Nephron progenitor cell (in vitro differentiated cells): ENCODE measurements around the gene LRRC4C.

Source experiments
- DNase-seq: peaks from one replicate; pipeline ENCODE4 v3.0.0; 2021
- H3K27ac Mint-ChIP-seq: 2 replicates; pipeline ENCODE4 v1.8.0; 2021; ENCODE audit warnings: mild to moderate bottlenecking, moderate library complexity, mixed read lengths
- H3K27me3 Mint-ChIP-seq: 2 replicates; pipeline ENCODE4 v1.8.0; 2021; ENCODE audit warnings: mild to moderate bottlenecking, low read depth, mixed read lengths; ENCODE audit not compliant: poor library complexity
- H3K36me3 Mint-ChIP-seq: 2 replicates; pipeline ENCODE4 v1.8.0; 2021; ENCODE audit warnings: low read depth, mixed read lengths
- H3K4me1 Mint-ChIP-seq: 2 replicates; pipeline ENCODE4 v1.8.0; 2021; ENCODE audit warnings: mixed read lengths
- H3K4me3 Mint-ChIP-seq: 2 replicates; pipeline ENCODE4 v1.8.0; 2021; ENCODE audit warnings: mild to moderate bottlenecking, moderate library complexity, mixed read lengths
- H3K9me3 Mint-ChIP-seq: 2 replicates; pipeline ENCODE4 v1.8.0; 2021; ENCODE audit warnings: mild to moderate bottlenecking, moderate library complexity, mixed read lengths
- TF ChIP-seq, protein P1 (sequence below): fragments of 200-600 bp; sonication (generic); IDR thresholded peaks from 2 replicates; pipeline ENCODE4 v1.5.0; 2021; ENCODE audit warnings: antibody characterized with exemption

LRRC4C gene

DNA sequence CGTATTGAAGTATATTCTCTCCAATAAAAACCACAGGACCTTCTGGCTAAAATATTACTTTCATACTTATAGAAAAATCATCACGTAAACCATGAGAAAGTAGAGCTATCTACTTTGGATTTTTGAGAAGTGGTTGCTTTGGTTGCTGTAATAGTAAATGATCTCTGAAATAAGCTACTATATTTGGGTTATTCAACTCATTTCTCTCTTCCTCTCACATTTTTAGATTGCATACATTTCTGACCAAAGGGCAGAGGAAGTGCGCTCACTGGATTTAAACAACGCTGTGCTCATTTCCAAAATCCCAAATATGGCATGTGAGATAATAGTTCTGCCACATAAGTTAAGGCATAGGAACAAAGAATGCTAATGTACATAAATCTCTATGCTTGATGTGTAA, 357.0 kb downstream of the LRRC4C start:
- TF ChIP-seq, protein P1, sequence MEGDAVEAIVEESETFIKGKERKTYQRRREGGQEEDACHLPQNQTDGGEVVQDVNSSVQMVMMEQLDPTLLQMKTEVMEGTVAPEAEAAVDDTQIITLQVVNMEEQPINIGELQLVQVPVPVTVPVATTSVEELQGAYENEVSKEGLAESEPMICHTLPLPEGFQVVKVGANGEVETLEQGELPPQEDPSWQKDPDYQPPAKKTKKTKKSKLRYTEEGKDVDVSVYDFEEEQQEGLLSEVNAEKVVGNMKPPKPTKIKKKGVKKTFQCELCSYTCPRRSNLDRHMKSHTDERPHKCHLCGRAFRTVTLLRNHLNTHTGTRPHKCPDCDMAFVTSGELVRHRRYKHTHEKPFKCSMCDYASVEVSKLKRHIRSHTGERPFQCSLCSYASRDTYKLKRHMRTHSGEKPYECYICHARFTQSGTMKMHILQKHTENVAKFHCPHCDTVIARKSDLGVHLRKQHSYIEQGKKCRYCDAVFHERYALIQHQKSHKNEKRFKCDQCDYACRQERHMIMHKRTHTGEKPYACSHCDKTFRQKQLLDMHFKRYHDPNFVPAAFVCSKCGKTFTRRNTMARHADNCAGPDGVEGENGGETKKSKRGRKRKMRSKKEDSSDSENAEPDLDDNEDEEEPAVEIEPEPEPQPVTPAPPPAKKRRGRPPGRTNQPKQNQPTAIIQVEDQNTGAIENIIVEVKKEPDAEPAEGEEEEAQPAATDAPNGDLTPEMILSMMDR = no peak
- Mint-ChIP-seq H3K4me1 (no peaks in the 10 kb centered on the region), H3K27ac (no peak overlapping the region), H3K4me3 (no peak overlapping the region), H3K9me3 (no peaks in the 10 kb centered on the region), H3K36me3 (no peaks in the 10 kb centered on the region), H3K27me3 (peaks cover 2% of the 10 kb centered on the region)
- no peak for DNase-seq

DNA sequence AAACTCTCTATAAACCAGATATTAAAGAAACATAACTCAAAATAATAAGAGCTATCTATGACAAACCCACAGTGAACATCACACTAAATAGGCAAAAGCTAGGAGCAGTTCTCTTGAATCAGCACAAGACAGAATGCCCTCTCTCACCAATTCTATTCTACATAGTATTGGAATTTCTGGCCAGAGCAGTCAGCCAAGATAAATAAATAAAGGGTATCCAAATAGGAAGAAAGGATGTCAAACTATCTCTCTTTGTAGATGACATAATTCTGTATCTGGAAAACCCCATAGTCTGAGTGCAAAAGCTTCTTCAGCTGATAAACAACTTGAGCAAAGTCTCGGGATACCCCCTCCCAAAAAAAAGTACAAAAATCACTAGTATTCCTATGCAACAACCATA, 359.8 kb downstream of the LRRC4C start:
- no peak overlapping the region for H3K27ac Mint-ChIP-seq
- H3K4me1 Mint-ChIP-seq = no peaks in the 10 kb centered on the region
- H3K4me3 Mint-ChIP-seq = no peak overlapping the region
- TF ChIP-seq, protein P1 = no peak
- H3K36me3 Mint-ChIP-seq = no peaks in the 10 kb centered on the region
- DNase-seq = no peak
- no peaks in the 10 kb centered on the region for H3K9me3 Mint-ChIP-seq
- no peaks in the 10 kb centered on the region for H3K27me3 Mint-ChIP-seq

DNA sequence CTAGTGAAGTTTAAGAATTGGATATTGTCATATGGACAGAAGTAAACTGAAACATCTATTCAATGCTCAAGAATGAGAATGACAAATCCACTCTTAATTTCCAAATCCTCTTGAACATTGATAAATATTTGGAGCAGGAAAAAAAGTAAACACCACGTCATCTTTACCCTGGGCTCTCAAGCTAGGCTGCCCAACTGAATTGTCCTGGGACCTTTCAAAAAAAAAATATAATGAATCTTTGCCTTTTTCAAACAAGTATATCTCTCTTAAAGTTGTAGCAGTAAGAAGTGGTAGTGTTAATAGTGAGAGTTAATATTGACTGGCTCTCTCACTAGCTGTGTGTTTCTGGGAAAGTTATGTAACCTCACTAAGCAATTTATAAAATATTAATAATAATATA, 374.3 kb downstream of the LRRC4C start:
- Mint-ChIP-seq H3K27me3 (no peaks in the 10 kb centered on the region), H3K4me1 (no peaks in the 10 kb centered on the region), H3K36me3 (no peaks in the 10 kb centered on the region), H3K27ac (no peak overlapping the region), H3K4me3 (no peak overlapping the region), H3K9me3 (no peaks in the 10 kb centered on the region)
- no peak for DNase-seq
- TF ChIP-seq, protein P1 = no peak

DNA sequence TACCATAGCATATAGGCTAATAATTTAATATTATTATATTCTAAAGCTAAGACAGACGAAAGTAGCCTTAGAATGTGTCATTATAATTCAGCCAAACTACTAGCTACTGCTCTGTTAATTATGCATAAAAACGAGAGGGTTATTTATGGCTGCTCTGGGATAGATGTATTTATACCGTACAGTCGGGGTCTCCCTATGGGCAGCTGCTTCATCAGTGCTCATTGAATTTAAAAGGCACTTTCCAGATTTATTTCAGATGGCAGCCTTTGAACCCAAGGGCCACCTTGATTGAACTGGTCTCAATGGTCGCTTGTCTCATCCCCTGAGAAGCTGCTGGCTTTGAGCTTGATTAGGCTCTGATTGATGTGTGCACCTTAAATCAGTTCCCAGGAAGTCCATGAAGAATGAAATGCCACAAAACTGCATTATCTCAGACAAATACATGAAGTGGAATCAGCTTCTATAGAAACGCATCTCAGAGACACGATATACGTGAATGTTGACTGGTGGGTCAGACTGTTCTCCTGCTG, 377.6 kb downstream of the LRRC4C start:
- H3K4me1 Mint-ChIP-seq = no peaks in the 10 kb centered on the region
- TF ChIP-seq, protein P1 = no peak

DNA sequence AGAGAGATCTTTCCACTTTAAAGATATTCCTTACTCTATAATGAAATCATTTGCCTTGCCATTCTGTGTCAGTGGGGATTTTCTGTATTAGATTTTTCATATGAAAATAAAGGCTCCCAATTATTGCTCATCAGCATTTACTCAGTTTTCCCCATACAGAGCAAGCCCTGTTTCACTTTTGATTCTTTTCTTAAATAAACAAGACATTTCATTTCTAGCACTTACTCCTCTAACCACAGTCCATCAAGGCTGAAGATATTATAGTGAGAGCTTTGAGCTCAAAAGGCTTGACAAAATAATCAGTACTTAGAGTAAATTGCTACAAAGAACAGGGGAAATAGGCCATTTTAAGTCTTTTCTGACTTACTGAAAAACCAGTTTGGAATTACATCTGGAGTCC, 385.1 kb downstream of the LRRC4C start:
- TF ChIP-seq, protein P1 = no peak
- no peaks in the 10 kb centered on the region for H3K27me3 Mint-ChIP-seq
- no peaks in the 10 kb centered on the region for H3K4me1 Mint-ChIP-seq
- H3K27ac Mint-ChIP-seq = no peak overlapping the region
- peaks cover 23% of the 10 kb centered on the region for H3K9me3 Mint-ChIP-seq
- no peak for DNase-seq
- H3K4me3 Mint-ChIP-seq = no peak overlapping the region
- no peaks in the 10 kb centered on the region for H3K36me3 Mint-ChIP-seq

More for the DNA sequence above, 377.6 kb downstream of the LRRC4C start:
- DNase-seq = no peak
- no peak overlapping the region for H3K27ac Mint-ChIP-seq
- no peak overlapping the region for H3K4me3 Mint-ChIP-seq
- peaks cover 5% of the 10 kb centered on the region for H3K9me3 Mint-ChIP-seq
- no peaks in the 10 kb centered on the region for H3K36me3 Mint-ChIP-seq
- no peaks in the 10 kb centered on the region for H3K27me3 Mint-ChIP-seq

DNA sequence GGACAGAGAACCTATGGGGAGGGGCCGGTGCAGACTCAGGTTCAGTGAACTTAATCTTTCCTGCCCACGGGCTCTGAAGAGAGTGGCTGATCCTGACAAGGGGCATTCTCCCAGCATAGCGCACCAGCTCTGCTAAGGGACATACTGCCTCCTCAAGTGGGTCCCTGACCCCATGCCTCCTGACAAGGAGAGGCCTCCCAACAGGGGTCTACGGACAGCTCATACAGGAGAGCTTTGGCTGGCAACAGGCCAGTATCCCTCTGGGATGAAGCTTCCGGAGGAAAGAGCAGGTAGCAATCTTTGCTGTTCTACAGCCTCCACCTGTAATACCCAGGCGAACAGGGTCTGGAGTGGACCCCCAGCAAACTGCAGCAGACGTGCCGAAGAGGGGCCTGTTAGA, 394.0 kb downstream of the LRRC4C start:
- peaks cover 25% of the 10 kb centered on the region for H3K9me3 Mint-ChIP-seq
- H3K4me1 Mint-ChIP-seq = no peaks in the 10 kb centered on the region
- H3K27me3 Mint-ChIP-seq = peaks cover 5% of the 10 kb centered on the region
- DNase-seq = no peak
- H3K36me3 Mint-ChIP-seq = no peaks in the 10 kb centered on the region
- TF ChIP-seq, protein P1 = no peak
- no peak overlapping the region for H3K4me3 Mint-ChIP-seq
- H3K27ac Mint-ChIP-seq = no peak overlapping the region
